K562 (cell line): Measurements from ENCODE around the gene ADAMTS15. TPM values are rescaled to one million over a fixed set of nuclear protein-coding genes. Genes with fewer than 3 reads are reported as not detected.

Experiments
- ATAC-seq: fragments of 200-7000 bp; cut with Tn5 transposase; 3 replicates; pipeline ENCODE4 v1.9.1; 2020; ENCODE audit warnings: moderate library complexity
- BruUV-seq: library from RNA; stranded (reverse); fragments of 400-500 nt; replicated peaks from 2 replicates; lab custom pipeline; 2021; lab: Mats Ljungman, UMichigan
- CTCF ChIA-PET: fragments of 300-600 bp; formaldehyde crosslinking; extraction: SDS; loops from one replicate; lab custom pipeline; 2021; ENCODE audit warnings: low intra/inter-chr PET ratio; lab: Yijun Ruan, JAX
- POLR2A ChIA-PET: fragments of 300-600, 350-650 bp; sonication (Branson Sonifier 250); formaldehyde crosslinking; extraction: SDS; loops from one replicate; lab custom pipeline; 2021; ENCODE audit warnings: antibody characterized with exemption, inconsistent platforms; lab: Yijun Ruan, JAX
- DNase-seq, 4 experiments: peaks; one replicate each; pipeline versions ENCODE4 v3.0.0 to v3.0.0-alpha.2; 2011 to 2018; ENCODE audit warnings: low spot score in 3 of 4, mixed read lengths in 3 of 4; ENCODE audit errors: extremely low read depth in 1 of 4
- FAIRE-seq: peaks from 2 replicates; lab custom pipeline; 2011; peaks lifted over from hg19 to GRCh38; lab: Jason Lieb, UNC
- H2AFZ ChIP-seq: 2 replicates; pipeline ENCODE4 v1.6.0; 2011; ENCODE audit warnings: low read depth, low read length, control low read depth, inconsistent platforms
- H3K27ac ChIP-seq: fragments of 200-600 bp; 3 replicates; pipeline ENCODE4 v1.8.0; 2011; ENCODE audit warnings: low read depth, mild to moderate bottlenecking, control low read depth, inconsistent platforms, low read length, moderate library complexity, mixed read lengths; ENCODE audit errors: extremely low read depth
- H3K27me3 ChIP-seq, 2 experiments: fragments of 300-600 bp in 1 of 2; 2 replicates in 1 of 2; 3 replicates in 1 of 2; pipeline versions ENCODE4 v1.6.0 to v1.8.0; 2011; ENCODE audit warnings: inconsistent platforms in 2 of 2, low read length in 2 of 2, mild to moderate bottlenecking in 1 of 2, mixed read lengths in 1 of 2, moderate library complexity in 1 of 2; ENCODE audit not compliant: control insufficient read depth in 2 of 2, insufficient read depth in 2 of 2
- H3K36me3 ChIP-seq: fragments of 300-600 bp; 3 replicates; pipeline ENCODE4 v1.8.0; 2011; ENCODE audit warnings: mild to moderate bottlenecking, low read length, inconsistent platforms; ENCODE audit not compliant: control insufficient read depth, insufficient read depth
- H3K4me1 ChIP-seq, 2 experiments: fragments of 200-600 bp in 1 of 2; replicated peaks in 1 of 2; 2 replicates in 1 of 2; 3 replicates in 1 of 2; pipeline versions ENCODE4 v1.5.1 to v1.8.0; 2011; ENCODE audit warnings: inconsistent platforms in 2 of 2, low read length in 2 of 2, mild to moderate bottlenecking in 1 of 2, mixed read lengths in 1 of 2, moderate library complexity in 1 of 2; ENCODE audit not compliant: control insufficient read depth in 2 of 2, insufficient read depth in 2 of 2
- H3K4me2 ChIP-seq: 2 replicates; pipeline ENCODE4 v1.6.1; 2011; ENCODE audit warnings: low read length, control low read depth, inconsistent platforms, mixed read lengths; ENCODE audit not compliant: insufficient read depth
- H3K4me3 ChIP-seq: fragments of 200-600 bp; sonication (generic), shearing (Covaris generic); 2 replicates; pipeline ENCODE4 v1.5.1; 2016; ENCODE audit warnings: control low read depth, inconsistent platforms
- H3K79me2 ChIP-seq: fragments of 200-600 bp; 3 replicates; pipeline ENCODE4 v1.8.0; 2011; ENCODE audit warnings: low read length, inconsistent platforms; ENCODE audit not compliant: control insufficient read depth, insufficient read depth
- H3K9ac ChIP-seq, 2 experiments: 2 replicates each; pipeline versions ENCODE4 v1.6.0 to v1.6.1; 2011; ENCODE audit warnings: low read depth in 2 of 2, low read length in 2 of 2, control low read depth in 1 of 2, inconsistent platforms in 1 of 2, mild to moderate bottlenecking in 1 of 2, mixed read lengths in 1 of 2; ENCODE audit not compliant: insufficient read depth in 1 of 2
- H3K9me1 ChIP-seq: one replicate; pipeline ENCODE4 v1.6.0; 2011; ENCODE audit warnings: inconsistent platforms, mild to moderate bottlenecking, low read length, moderate library complexity; ENCODE audit not compliant: control insufficient read depth, insufficient read depth
- H3K9me3 ChIP-seq: replicated peaks from 2 replicates; pipeline ENCODE4 v1.5.1; 2011; ENCODE audit warnings: low read depth, low read length, inconsistent platforms; ENCODE audit not compliant: control insufficient read depth, insufficient read depth
- H4K20me1 ChIP-seq: replicated peaks from 2 replicates; pipeline ENCODE4 v1.6.1; 2011; ENCODE audit warnings: low read length, inconsistent platforms, mixed read lengths; ENCODE audit not compliant: control insufficient read depth, insufficient read depth
- BMI1 ChIP-seq: fragments of 150-350 bp; IDR thresholded peaks from 2 replicates; pipeline ENCODE4 v1.6.1; 2014; ENCODE audit warnings: low read length
- EHMT2 ChIP-seq: fragments of 450-650 bp; IDR thresholded peaks from 2 replicates; pipeline ENCODE4 v1.6.1; 2018; ENCODE audit warnings: antibody characterized with exemption
- MED1 ChIP-seq: sonication (generic); formaldehyde crosslinking; IDR thresholded peaks from 2 replicates; pipeline ENCODE4 v1.8.1; 2023; ENCODE audit warnings: missing genetic modification reagents, borderline replicate concordance
- PCBP1 ChIP-seq: fragments of 200-400 bp; formaldehyde crosslinking; IDR thresholded peaks from 2 replicates; pipeline ENCODE4 v1.6.1; 2018; ENCODE audit warnings: mild to moderate bottlenecking, low read depth, low read length; ENCODE audit not compliant: poor library complexity, severe bottlenecking
- PTRF ChIP-seq: fragments of 450-650 bp; IDR thresholded peaks from 2 replicates; pipeline ENCODE4 v1.6.1; 2016; ENCODE audit warnings: mild to moderate bottlenecking, missing genetic modification characterization, missing compliant biosample characterization
- RBM34 ChIP-seq: fragments of 200-400 bp; formaldehyde crosslinking; IDR thresholded peaks from 2 replicates; pipeline ENCODE4 v1.6.1; 2018; ENCODE audit warnings: low read length, borderline replicate concordance; ENCODE audit not compliant: insufficient read depth
- SREBF2 ChIP-seq: sonication (generic); formaldehyde crosslinking; IDR thresholded peaks from 2 replicates; pipeline ENCODE4 v1.4.0; 2020; ENCODE audit warnings: mild to moderate bottlenecking, missing genetic modification reagents
- ZNF431 ChIP-seq: sonication (generic); formaldehyde crosslinking; IDR thresholded peaks from 2 replicates; pipeline ENCODE4 v1.8.0; 2022; ENCODE audit warnings: mild to moderate bottlenecking, missing genetic modification reagents
- WGBS: fragments of 100-300 bp; shearing (Covaris generic); methylation state at CpG from one replicate; pipeline ENCODE4 v1.1.6; 2016; ENCODE audit warnings: low coverage, mixed read lengths; ENCODE audit not compliant: insufficient coverage; ENCODE audit errors: missing lambda C conversion rate; 5-methylcytosine and 5-hydroxymethylcytosine counted together
- in situ Hi-C: fragments of 300-500 bp; cut with MboI; formaldehyde crosslinking; loops from 4 replicates; pipeline ENCODE4 v1.15.0; 2018; ENCODE audit warnings: inconsistent platforms, mixed read lengths
- intact Hi-C: fragments of 100-400 bp; cut with micrococcal nuclease; formaldehyde crosslinking; loops from 2 replicates; pipeline ENCODE4 v1.14.2; 2022
- polyA plus RNA-seq, 8 experiments: library from polyadenylated mRNA; depleted of rRNA in 4 of 8; stranded (reverse) in 5 of 8; unstranded in 3 of 8; fragments of >200 nt; fragmentation: Nextera tagmentation in 2 of 8; fragmentation: Illumina TruSeq in 1 of 8; extraction: Ambion mirVana in 2 of 8; extraction: Trizol in 1 of 8; gene quantifications; 2 replicates each; pipeline versions ENCODE4 v1.2.1 to v1.2.3, GENCODE V29; 2011 to 2014; ENCODE audit warnings: inconsistent platforms in 1 of 8, missing spikeins in 1 of 8
- total RNA-seq, 7 experiments: library from RNA; depleted of rRNA in 6 of 7; stranded (reverse); fragments of >200 nt in 6 of 7; fragmentation: Illumina TruSeq in 2 of 7; extraction: Trizol in 2 of 7; gene quantifications; 2 replicates each; pipeline versions ENCODE4 v1.2.1 to v1.2.3, GENCODE V29; 2011 to 2021; ENCODE audit warnings: low replicate concordance in 1 of 7
- TF ChIP-seq, protein P1 (sequence below): sonication (generic); formaldehyde crosslinking; IDR thresholded peaks from 2 replicates; pipeline ENCODE4 v1.8.0; 2022; ENCODE audit warnings: mild to moderate bottlenecking, missing genetic modification reagents

Gene ADAMTS15
- total and polyA plus RNA-seq, 9 of the 15 experiments (the other 6 are each of a cell fraction or from before 2014, with no cell fraction given), result 0.04 TPM; not detected in 8

DNA sequence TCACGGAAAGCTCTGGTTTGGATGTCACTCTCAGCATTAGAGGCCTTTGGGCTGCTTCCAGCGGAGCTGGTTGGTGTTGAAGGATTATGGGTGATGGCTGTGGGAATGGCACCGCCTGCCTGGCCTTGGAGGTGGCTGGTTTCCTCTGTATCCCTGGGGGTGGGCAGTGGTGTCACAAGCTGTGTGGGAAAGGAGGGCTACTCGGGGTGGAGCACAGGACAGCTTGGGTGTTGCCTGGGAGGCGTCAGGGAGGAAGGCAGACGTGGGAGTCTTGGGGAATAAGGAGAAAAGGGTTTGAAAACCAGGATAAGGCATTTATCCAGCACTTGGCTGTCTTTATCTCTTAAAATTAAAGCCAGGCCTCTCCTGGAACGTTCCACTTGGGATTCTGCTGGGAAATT lies 71.8 kb downstream of the ADAMTS15 start:
- no peak for FAIRE-seq
- Histone ChIP-seq H4K20me1 (0 out of 2 replicates have a peak, but pooled peaks cover 4% of the 10 kb centered on the region), H3K79me2 (no peaks in the 10 kb centered on the region), H3K27ac (no peak overlapping the region), H3K9ac (no peak overlapping the region), H3K4me1 (peaks cover 6 to 7% of the 10 kb centered on the region in 2 experiments), H3K9me3 (no peaks in the 10 kb centered on the region), H3K4me3 (no peak overlapping the region), H3K27me3 (peaks cover 8 to 35% of the 10 kb centered on the region in 2 experiments; a peak in 4 of 5 replicates), H2AFZ (no peak overlapping the region), H3K9me1 (no peaks in the 10 kb centered on the region), H3K4me2 (no peak overlapping the region), H3K36me3 (no peaks in the 10 kb centered on the region)
- no peak for DNase-seq
- BruUV-seq, result no TSS peak
- intact Hi-C loops, result no loop called here
- ChIA-PET CTCF (no interaction called here), POLR2A (no interaction called here)
- in situ Hi-C loops, result no loop called here
- WGBS, result 7% methylated on average over 7 of the region's 7 CpGs
- no peak for ATAC-seq
- TF ChIP-seq PTRF (tag) (no peak), BMI1 (no peak), SREBF2 (no peak), MED1 (CRISPR knock-in tag) (no peak), RBM34 (no peak), EHMT2 (no peak), ZNF431 (CRISPR knock-in tag) (no peak), PCBP1 (no peak)
- TF ChIP-seq, protein P1, sequence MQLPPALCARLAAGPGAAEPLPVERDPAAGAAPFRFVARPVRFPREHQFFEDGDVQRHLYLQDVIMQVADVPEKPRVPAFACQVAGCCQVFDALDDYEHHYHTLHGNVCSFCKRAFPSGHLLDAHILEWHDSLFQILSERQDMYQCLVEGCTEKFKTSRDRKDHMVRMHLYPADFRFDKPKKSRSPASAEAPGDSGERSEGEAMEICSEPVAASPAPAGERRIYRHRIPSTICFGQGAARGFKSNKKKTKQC (CRISPR knock-in tag), result no peak
